Measurements from ENCODE around the gene ABCC2.

The ABCC2 gene

DNA sequence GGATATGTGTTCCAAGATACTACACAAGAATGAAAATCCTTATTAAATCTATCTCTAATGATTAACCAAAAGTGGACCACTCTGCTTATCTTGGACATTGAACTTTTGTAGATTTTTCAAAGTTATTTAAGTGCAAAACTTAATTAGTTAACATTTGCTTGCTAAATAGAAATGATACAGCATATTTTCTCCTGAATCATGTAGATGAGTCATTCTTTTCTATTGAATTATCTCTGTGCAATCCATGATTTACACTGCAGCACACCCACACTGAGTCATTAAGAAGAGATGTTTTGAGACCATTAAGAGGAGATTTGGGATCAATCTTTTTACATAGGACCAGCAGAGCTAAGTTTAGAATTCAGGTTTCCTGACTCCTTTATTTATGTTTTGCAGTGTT is 6.6 kb upstream of the ABCC2 start:
- DNase-seq (ENCODE audit: low spot score), result no peak

DNA sequence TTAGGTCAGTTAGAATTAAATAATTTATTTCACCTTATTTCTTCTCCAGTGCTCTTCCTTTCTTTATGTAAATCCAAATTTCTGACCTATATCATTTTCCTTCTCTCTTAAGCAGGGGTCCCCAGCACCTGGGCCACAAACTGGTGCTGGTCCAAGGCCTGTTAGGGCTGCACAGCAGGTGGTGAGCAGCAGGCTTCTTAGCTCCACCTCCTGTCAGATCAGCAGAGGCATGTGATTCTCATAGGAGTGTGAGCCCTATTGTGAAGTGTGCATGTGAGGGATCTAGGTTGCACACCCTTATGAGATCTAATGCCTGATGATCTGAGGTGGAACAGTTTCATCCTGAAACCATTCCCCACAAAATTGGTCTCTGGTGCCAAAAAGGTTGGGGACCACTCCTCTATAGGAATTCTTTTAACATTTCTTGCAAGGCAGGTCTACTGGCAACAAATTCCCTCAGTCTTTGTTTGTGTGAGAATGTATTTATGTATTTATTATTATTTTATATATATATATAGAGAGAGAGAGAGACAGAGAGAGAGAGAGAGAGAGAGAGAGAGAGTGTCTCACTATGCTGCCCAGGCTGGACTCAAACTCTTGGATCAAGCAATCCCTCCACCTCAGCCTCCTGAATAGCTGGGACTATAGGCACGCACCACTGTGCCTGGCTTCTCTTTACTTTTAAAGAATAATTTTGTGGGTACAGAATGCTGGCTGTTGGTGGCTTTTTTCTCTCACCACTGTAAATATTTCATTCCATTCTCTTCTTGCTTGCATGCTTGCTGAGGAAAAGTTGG is 4.3 kb upstream of the ABCC2 start:
- no peak for DNase-seq (ENCODE audit: low spot score)

- DNase-seq (ENCODE audit: low spot score), result no peak
These were observed 3.1 kb upstream of the ABCC2 start for GRCh38 chr10:99779335-99779734.

GRCh38 chr10:99781734-99782429 is 558 bp upstream of the ABCC2 start:
- no peak for DNase-seq (ENCODE audit: low spot score)

DNA sequence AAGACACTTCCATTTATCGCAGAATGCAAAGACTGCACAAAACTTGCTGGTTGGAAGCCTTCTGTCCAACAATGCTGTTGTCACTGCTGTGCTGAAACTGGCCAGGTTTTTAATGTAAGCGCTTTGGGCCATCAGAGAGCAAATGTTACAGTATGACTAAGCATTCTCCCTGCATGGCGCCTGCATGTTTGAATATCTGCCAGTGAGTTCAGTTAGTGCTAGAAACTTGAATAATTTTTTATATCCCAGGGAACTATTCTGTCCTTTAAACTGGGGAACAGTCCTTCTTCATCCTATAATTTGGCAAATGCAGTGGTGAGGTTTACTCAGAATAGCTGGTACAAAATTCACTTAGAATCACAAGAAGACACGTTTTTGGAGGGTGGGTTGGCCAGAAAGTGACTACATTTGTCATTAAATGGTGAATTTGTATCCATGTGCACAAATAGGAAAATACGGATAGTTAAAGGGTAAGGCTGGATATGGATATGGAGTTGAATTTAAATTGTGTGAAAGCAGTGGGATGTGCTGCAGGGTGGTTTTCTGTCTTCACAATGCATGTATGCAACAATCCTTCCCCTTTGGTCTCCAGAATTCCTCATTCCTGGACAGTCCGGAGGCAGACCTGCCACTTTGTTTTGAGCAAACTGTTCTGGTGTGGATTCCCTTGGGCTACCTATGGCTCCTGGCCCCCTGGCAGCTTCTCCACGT is 1.7 kb downstream of the ABCC2 start:
- DNase-seq (ENCODE audit: low spot score), result no peak

DNA sequence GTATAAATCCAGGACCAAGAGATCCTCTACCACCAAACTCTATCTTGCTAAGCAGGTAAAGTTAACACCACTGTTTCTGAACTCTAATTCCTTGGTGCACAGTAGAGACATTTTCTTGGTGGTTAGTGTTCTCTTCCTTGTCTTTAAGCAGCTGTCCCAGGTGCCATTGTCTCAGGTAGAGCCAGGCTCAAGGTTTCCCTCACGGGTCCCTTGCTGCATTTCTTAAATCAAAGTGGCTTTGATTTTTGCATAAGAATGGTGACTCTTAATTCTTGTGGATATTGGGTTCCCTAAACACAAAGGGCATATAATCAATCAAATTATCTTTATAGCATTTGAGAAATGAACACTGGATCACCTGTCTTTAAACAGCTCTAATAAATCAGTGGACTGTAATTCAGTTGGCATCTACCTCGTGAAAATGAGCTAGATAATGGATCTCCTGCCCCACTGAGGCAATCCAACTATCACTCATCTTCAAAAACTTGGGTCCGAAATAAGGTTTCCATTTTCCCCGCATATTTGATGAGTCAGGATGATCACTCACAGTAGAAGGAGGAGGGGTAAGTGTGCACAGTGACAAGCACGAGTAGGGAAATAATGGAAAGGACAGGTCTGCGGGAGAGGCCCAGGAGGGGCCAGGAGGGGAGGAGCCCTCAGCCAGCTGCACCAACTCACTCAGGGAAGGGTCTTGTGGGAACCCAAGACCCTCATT is 2.4 kb downstream of the ABCC2 start:
- no peak for DNase-seq (ENCODE audit: low spot score)

DNA sequence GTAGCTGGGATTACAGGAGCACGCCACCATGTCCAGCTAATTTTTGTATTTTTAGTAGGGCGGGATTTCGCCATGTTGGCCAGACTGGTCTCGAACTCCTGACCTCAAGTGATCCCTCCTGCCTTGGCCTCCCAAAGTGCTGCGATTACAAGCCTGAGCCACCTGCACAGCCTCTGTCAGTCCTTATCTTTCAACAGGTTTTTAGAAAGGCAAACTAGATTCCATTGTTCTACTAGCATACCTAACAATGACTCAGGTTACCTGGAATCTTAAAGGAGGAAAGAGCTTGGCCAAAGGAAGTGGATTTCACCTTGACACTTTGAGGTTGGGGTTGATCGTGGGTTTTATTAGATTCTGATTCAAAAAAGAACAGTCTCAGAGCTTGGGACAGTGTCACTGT is 3.2 kb downstream of the ABCC2 start:
- DNase-seq (ENCODE audit: low spot score), result no peak

DNA sequence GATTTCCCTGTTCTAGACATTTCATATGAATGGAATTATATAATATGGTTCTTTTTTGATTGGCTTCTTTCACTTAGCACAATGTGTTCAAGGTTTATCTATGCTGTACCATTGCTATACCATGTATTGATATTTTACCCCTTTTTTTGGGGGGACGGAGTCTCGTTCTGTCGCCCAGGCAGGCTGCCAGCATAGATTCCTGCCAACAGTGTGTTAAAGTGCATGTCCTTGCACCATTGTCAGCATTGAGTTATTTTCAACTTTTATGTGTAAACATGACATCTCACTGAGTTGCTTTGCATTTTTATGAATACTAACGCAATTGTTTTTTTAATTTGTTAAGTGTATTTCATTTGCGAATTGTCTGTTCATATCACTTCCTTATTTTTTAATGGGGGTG is 4.9 kb downstream of the ABCC2 start:
- DNase-seq (ENCODE audit: low spot score), result no peak

GRCh38 chr10:99787782-99788445 is 5.5 kb downstream of the ABCC2 start:
- no peak for DNase-seq (ENCODE audit: low spot score)

- DNase-seq (ENCODE audit: low spot score), result no peak
These were observed 6.3 kb downstream of the ABCC2 start for GRCh38 chr10:99788598-99789256.

- DNase-seq (ENCODE audit: low spot score), result no peak
These were observed 9.4 kb downstream of the ABCC2 start for GRCh38 chr10:99791831-99792230.

DNA sequence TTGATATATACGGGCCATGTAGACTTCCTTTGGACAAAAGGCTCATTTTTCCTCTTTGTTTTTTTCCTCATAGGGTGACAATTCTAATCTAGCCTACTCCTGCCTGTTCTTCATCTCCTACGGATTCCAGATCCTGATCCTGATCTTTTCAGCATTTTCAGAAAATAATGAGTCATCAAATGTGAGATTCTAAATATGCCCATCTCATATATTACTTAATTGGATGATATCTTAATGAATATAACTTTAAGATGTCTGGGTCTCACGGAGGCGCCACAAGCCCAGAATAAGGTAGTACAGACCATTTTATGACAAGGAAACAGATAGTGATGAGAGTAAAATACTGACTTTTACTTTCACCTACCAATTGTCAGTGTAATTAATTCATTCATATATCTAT is 11.4 kb downstream of the ABCC2 start:
- DNase-seq (ENCODE audit: low spot score), result no peak

DNA sequence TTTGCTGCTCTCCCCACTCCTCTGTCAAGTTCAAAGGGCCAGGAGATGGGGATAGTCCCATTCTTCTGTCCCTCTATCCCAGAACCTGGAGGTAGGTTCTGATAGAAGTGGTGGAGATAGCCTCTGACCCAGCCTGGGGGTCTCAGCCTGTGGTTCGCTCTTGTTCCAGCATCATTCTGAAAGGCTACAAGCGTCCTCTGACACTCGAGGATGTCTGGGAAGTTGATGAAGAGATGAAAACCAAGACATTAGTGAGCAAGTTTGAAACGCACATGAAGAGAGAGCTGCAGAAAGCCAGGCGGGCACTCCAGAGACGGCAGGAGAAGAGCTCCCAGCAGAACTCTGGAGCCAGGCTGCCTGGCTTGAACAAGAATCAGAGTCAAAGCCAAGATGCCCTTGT is 14.5 kb downstream of the ABCC2 start:
- no peak for DNase-seq (ENCODE audit: low spot score)

DNA sequence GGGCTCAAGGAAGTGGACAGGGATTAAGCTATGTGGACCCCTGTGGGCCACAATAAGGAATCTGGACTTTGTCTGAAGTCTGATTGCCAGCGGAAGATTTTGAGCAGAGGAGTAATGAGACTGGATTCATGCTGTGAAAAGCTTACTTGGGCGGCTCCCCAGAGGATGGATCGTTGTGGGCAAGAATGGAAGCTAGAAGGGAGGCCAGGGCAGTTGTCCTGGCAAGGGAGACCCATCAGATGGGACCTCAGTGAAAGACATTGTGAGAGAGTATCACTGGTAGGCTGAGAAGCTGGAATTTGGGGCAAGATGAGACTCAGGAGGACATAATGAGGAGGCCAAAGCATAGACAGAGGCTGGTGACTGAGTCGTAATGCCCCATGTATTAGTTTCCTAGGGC is 15.6 kb downstream of the ABCC2 start:
- DNase-seq (ENCODE audit: low spot score), result no peak

DNA sequence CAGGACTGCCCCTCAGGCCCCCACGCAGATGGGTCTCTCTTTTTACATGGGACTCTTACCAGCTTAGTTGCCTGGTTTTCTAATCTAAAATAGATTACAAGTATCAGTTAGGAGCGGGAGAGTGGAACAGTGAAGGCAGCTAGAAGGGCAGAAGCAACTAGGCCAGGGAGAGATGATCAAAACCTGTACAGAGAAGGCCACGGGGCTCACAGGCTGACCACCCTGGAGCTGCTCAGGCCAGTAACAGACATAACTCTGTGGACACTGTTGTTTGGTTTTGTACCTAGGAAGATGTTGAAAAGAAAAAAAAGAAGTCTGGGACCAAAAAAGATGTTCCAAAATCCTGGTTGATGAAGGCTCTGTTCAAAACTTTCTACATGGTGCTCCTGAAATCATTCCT is 16.5 kb downstream of the ABCC2 start:
- no peak for DNase-seq (ENCODE audit: low spot score)

DNA sequence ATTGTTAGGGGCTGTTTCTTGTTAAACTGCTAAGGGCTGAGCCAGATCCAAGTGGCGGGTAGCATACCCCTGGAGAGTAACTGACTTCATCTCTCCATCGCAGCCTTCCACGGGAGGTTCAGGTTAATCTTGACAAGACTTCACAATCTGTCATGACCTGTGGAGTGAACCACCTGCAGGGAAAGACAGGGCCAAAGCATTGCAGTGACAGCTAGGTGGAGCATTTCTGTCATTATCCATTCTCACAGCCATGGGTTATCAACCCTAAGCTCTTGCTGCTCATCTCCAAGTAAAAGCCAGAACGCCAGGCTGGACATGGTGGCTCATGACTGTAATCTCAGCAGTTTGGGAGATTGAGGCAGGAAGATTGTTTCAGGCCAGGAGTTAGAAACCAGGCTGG is 17.2 kb downstream of the ABCC2 start:
- DNase-seq (ENCODE audit: low spot score), result no peak

DNA sequence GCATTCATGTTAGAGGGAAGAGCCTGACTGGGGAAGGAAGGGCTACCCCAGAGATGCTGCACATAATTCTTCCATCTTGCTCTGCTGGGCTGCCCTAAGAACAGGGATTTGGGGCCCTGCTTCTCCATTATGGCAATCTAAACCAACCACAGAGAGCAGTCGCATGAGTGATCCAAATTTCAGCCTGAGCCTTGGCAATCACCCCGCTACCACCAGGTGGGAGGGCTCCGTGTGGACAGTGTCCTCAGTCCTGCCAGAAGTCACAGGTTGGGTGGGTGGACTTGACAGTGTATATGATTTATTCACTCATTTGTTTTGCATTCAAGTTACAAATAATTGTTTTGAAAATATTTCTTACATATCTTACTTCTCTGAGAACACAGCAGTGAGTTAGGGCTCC is 22.0 kb downstream of the ABCC2 start:
- no peak for DNase-seq (ENCODE audit: low spot score)

DNA sequence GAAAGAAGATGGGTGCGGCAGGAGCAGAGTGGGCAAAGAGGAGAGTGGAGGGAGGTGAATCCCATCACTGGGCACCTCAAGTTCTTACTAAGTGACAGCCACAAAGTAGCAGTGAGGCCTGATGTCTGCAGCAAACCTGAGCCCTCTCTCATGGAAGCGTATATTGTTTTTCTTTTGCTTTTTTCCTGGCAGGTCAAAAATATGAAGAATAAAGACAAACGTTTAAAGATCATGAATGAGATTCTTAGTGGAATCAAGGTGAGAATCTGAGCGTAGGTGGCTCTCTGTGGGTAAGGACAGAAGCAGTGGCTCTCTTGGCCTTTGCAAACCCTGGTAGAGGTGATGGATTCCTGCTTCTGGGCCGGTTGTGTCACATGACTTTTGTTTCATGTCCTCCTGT is 22.8 kb downstream of the ABCC2 start:
- DNase-seq (ENCODE audit: low spot score), result no peak

DNA sequence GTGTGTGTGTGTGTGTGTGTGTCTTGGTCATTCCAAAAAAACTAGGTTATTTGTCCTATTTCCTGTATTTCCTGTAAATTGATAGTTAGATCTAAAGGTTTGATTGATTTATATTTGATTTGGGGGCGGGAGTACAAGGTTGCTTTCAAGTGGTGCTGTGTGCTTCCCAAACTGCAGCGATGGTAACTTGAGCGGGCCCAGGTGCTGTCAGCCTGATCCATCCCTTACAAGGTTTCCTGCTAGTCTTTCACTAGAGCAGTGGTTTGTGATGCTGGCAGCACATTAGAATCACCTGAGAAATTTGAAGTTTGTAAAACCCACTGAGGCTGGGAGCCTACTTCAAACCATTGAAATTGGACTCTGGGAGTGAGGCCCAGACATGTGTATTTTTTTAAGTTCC is 23.7 kb downstream of the ABCC2 start:
- DNase-seq (ENCODE audit: low spot score), result no peak

GRCh38 chr10:99807786-99808185 is 25.3 kb downstream of the ABCC2 start:
- DNase-seq (ENCODE audit: low spot score), result no peak

DNA sequence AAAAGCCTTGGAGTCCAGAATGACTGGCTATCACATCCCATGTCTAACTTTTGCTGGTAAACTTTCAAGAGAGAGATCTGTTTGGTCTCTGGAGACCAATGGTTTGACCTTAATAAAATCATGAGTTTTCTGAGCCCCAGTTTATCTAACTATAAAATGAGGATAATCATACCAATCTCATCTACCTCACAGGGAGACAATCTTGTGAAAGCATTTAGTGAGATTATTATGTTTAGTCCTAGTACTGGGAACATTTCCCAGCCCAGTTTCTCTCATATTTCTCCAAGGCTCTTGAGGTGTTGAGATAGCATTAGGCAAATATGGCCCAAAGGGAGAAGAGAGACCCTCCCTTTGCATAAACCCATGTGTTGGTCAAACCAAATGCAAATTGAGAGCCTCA is 25.8 kb downstream of the ABCC2 start:
- no peak for DNase-seq (ENCODE audit: low spot score)

Data from HuH-7 (cell line).